Stimulated activated CD4-positive, alpha-beta T cell treated with anti-CD3 and anti-CD28 coated beads, Interleukin-15, amount 100 ng/mL, for 1 hour (primary cell): ENCODE results near the gene ST6GALNAC5.

Source experiments
- DNase-seq, 2 donors: peaks; one replicate each; pipeline ENCODE4 v3.0.0-alpha.2; 2020; ENCODE audit warnings: low read depth in 1 of 2, low spot score in 1 of 2

ST6GALNAC5 gene

DNA sequence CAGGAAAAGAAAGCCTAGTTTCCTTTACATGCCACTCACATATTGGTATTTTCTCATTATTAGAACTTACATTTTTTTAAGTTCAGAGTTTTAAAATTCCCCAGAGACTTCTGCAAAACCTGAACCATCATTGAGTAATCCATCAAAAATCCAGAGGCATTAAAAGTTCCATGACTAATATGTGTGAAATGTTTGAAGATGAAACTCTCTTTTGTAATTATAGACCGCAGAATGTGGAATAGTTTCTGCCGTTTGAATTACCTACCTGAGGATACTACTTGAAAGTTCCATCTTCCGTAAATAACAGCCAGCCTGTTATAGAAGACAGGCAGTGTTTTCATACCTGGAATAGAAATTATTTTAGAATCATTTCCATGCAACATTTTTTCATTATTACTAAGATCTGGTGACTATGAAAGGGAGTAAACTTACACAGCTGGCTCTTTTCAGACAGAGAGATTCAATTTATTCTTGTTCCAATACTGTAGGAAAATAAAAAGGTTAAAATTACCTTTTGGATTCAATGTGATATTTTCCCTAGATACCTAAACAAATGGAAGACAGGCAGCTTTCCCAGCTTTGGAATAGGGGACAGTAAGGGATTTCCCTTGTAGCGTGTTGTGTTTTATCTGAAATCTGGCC is 131.4 kb downstream of the ST6GALNAC5 start:
- no peak for DNase-seq

- DNase-seq: no peak
These were observed 140.4 kb downstream of the ST6GALNAC5 start for GRCh38 chr1:77007675-77008074.

DNA sequence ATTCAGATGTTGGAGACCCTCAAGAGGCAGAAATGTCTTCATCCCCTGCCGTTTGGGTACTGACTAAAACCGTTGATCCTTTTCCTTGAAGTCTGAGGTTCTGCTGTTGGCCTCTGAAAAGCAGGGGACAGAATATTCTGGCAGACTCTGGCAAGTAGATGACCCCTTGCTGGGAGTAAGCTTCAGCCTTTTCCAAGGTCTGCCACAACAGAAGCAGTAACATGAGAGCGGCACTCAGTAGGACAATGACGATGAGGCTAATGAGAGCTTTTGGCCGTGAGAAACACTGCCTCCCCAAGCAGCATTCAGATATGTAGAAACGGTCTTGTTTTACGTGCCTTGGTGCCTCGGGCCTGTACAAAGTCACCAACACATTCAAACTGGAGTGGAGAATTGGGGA is 143.7 kb downstream of the ST6GALNAC5 start:
- DNase-seq: no peak

- DNase-seq: no peak
These were observed 144.8 kb downstream of the ST6GALNAC5 start for GRCh38 chr1:77012066-77012465.

DNA sequence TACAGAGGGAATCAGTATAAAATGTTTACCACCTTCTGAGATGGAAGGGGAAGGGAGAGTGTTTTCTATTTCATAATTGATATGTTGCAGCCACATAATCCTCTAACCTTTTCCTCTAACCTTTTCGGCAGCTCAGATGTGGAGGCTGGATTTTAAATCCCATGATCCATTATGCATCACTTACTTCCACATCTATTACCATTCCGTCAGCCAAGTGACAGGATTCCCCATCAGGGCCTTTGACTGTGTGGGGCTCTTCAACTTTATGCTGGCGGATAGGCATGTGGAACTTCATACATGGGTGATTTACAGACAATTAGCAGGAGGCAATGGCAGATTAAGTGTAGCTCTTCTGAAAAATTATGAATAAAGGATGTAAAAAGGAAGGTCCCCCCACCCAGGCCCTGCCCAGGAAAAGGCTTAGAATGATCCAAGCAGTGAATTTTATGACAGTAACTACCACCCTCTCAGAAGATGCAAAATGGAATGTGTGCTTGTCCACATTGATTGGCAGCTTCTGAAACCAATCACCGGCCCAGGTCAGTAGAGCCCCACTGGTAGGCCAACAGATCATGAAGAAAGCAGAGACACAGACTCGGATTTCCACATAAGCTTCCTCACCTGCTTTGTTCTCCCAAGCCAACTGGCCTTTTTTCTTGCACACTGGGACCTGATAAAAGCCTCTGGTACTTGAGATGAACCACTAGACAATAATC is 147.0 kb downstream of the ST6GALNAC5 start:
- DNase-seq: no peak

- DNase-seq: no peak
These were observed 148.6 kb downstream of the ST6GALNAC5 start for GRCh38 chr1:77015748-77016341.

DNA sequence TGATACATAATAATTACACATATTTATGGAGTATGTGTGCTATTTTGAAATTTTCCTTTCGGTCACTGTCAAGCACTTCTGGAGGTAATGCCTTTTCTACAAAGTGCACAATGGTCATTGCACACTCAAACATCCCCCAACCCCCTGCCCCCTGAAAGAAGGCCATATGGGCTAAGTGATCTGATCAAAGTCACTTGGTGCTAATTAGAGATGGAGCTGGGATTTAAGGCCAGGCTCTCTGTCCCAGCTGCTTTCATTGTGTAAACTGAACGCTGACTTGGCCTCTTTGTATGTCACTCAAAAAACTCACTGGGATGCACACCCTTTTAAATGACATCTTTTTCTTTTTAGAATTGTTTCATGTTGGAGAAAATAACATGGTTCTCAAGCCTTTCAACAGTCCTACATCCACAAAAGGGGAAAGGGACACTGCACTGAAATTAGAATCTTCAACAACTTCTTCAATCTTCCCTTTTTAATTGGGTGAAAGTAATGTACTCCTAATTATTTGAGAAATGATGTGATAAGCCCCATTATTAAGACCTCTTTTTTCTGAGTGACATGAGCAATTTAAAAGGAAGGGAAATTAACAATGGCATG is 149.2 kb downstream of the ST6GALNAC5 start:
- DNase-seq: no peak

DNA sequence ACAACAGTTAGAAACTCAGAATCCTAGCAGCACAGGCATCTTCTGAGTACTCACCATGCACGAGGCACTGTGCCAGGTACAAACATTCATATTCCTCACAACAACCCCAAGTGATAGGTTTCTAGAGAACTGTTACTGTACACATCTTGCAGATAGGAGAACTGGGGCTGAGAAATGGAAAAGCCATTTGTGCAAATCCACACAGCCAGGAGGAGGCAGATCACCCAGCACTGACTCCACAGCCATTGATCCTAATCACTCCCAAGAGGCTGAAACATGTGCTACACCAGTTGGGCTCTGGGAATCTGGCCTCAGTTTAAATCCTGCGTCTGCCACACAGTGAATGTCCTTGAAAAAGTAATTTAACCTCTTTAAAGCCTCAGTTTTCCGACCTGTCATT is 151.0 kb downstream of the ST6GALNAC5 start:
- DNase-seq: no peak

DNA sequence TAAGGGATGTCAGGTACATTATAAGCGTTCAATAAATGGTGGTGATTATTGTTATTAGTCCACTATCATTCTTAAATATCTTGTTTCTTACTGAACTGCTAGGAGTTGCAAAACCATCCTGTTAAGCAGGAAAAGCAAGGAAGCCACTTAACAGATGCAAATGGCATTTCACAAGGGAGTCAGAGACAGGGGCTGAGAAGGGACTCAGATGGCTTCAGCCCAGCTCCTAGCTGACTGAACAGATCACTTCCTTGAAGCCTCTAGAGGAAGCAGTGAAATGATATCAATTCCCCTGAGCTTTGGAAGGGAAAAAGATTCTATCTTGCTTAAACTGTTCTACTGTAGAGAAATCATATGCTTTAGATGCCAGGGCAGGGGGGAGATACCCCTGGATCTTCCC is 151.5 kb downstream of the ST6GALNAC5 start:
- no peak for DNase-seq

DNA sequence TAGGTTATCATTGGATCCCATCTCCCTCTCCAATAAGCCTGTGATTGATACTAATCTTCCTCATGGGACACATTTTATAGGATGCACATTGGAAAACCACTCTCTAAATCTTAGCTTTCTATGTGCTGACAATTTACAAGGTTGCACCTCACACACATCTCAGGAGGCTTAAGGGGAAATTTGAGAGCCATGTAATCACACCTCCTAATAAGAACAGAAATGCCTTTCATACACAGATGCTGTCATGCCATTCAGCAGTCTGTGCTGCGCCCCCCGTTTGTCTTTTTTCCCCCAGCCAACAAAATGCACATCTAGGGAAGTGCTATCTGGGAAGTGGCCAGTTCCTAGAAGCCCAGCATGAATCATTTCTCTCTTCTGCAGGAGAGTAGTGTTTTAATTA is 154.5 kb downstream of the ST6GALNAC5 start:
- DNase-seq: no peak

GRCh38 chr1:77024500-77024899 is 157.2 kb downstream of the ST6GALNAC5 start:
- no peak for DNase-seq

- no peak for DNase-seq
These were observed 158.3 kb downstream of the ST6GALNAC5 start for GRCh38 chr1:77025599-77025998.

DNA sequence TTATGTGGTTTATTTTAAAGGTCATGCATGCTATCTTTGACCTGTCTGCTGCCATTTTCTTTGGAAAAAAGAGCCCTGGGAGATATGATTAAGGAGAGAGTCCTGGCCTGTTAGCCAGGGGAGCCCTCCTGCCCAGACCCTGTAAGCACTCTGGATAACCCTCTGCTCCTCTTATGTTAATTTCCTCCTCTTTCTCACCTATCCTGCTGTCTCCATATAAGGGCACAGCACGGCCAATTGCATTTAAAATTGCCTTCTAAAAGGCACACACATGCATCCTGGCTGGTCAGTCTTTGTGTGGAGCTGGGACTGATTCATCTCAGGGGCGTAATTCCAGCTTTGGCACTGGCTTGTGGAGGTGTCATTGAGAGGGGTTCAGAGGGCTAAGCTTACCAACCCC is 158.9 kb downstream of the ST6GALNAC5 start:
- no peak for DNase-seq

- DNase-seq: no peak
These were observed 159.4 kb downstream of the ST6GALNAC5 start for GRCh38 chr1:77026640-77027039.

- DNase-seq: no peak
These were observed 160.6 kb downstream of the ST6GALNAC5 start for GRCh38 chr1:77027847-77028246.

DNA sequence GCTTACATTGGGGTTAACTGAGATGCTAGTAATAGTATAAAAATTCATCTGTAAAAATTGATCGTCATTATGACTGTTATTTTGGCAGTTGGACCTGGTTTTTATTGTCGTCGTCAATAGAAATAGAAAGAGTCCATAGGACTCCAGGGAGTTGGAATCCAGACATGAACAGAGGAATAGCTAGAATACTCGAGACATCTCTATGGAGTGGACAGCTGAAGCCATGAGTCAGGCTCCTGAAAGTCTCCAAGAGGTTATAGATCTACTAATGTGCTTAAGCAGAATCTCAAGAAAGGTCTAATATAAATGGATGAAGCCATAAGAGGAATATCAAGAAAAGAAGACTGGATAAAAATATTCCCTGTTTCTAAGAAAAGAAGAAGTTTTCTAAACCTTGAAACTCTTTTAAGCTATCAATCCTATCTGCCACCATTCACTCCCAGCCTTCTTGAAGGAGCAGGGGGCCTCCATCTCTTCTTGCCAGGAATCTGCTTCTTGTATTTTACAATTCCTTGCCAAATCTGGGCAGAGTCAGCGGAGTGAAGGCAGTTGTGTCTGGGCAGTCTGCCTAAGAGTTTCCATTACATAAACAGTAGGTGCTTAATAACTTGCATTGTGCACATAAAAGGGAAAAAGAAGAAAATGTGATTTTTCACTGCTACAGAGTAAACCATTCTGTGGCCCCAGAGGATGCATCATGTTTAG is 163.3 kb downstream of the ST6GALNAC5 start:
- no peak for DNase-seq

- DNase-seq: no peak
These were observed 163.9 kb downstream of the ST6GALNAC5 start for GRCh38 chr1:77031106-77031662.

DNA sequence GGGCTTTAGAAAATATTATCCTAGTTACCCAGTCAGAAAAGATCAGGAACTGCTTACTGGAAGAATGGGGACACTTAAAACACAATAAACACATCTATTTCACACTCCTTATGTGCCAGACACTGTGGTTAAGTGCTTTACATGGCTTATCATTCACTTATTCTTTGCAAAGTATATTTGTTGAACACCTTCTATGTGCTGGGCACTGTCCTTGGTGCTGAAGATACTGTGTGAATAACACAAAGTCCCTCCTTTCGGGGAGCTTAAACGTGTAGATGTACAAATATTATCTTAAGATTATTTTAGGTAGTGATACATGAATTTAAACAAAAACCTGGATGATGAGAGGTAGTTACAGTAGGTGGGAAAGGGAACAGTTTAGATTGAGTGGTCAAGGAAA is 169.3 kb downstream of the ST6GALNAC5 start:
- no peak for DNase-seq

DNA sequence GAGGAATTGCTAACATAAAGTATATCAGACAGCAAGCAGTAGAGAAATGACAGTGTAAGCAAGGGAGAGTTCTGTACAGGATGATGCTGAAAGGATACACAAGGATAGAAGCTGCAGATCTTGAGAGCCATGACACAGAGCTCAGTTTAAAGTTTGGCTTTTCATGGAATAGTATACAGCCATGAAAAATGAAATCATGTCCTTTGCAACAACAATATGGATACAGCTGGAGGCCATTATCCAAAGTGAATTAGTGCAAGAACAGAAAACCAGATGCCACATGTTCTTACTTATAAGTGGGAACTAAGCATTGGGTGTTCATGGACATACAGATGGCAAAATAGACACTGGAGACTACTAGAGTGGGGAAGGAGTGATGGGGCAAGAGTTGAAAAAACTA is 169.8 kb downstream of the ST6GALNAC5 start:
- DNase-seq: no peak

GRCh38 chr1:77038000-77038399 is 170.7 kb downstream of the ST6GALNAC5 start:
- DNase-seq: no peak

- DNase-seq: no peak
These were observed 171.8 kb downstream of the ST6GALNAC5 start for GRCh38 chr1:77039111-77039510.
